ENCODE data around the gene ZP1.

ZP1 gene

DNA sequence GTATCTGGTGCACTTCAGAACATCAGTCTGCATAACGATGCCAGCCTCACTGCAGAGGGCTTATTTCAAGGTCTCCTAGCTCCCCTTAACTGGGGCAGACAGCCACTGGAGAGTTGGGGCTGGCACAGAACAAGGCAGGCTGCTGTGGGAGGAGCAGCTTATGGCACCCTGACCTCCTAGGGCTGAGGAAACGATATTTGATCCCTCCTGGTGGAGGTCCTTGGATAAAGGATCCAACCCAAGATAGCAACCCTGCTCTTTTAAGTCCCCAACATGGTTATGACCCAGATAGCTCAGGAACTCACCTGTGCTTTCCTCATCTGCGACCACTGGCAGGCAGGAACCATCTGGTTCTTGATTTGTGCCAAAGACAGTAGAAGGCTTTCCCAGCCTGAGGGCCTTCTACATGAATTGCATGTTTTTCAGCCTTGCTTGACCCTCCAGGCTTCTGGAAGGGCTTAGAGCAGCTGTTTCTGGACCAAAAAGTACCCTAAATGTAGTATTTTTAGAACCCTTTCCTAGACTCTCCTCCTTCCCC lies 49.4 kb downstream of the ZP1 start:
- peaks cover 17% of the 10 kb centered on the region for H3K4me1 ChIP-seq (ENCODE audit: insufficient read depth, insufficient read length)
- H3K9ac ChIP-seq (ENCODE audit: insufficient read length, low read depth): no peak overlapping the region
- no peak for DNase-seq (ENCODE audit: low read depth, low spot score)
- no peak overlapping the region for H3K4me3 ChIP-seq (ENCODE audit: insufficient read length, low read depth)
- TF ChIP-seq SUZ12 (IDR thresholded peaks at IDR 0.05; ENCODE audit: extremely low read depth, insufficient read depth, insufficient read length) (no peak), ZNF274 (IDR thresholded peaks at IDR 0.05; ENCODE audit: low read depth, low read length) (no peak), YY1 (IDR thresholded peaks at IDR 0.05; ENCODE audit: insufficient read depth, insufficient read length) (no peak)
- no peaks in the 10 kb centered on the region for H3K9me3 ChIP-seq (ENCODE audit: insufficient read depth, low read length)
- H3K36me3 ChIP-seq (ENCODE audit: insufficient read depth, insufficient read length, low read length): peaks cover 44% of the 10 kb centered on the region
- no peaks in the 10 kb centered on the region for H3K27me3 ChIP-seq (ENCODE audit: insufficient read depth, insufficient read length)

DNA sequence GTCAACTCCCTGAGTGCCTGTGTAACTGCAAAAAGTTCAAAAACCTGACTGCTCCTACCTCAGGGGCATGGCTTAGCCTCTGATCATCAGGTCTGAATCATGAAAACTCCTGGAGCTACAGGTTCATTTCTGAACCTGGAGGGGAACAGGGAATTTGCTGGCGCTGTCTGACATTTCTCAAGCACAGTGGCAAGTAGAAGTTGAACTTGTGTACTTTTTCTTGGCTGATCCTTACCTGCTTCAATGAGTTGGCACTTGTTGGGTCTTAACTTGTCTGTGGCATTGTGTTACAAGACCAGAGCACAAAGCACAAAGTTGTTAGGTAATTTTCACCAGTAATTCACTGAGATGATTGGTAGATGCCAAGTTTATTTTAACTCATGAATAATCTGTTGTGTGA lies 49.9 kb downstream of the ZP1 start:
- DNase-seq (ENCODE audit: low read depth, low spot score): no peak
- Histone ChIP-seq H3K9me3 (ENCODE audit: insufficient read depth, low read length) (no peaks in the 10 kb centered on the region), H3K27me3 (ENCODE audit: insufficient read depth, insufficient read length) (no peaks in the 10 kb centered on the region), H3K4me1 (ENCODE audit: insufficient read depth, insufficient read length) (peaks cover 17% of the 10 kb centered on the region), H3K4me3 (ENCODE audit: insufficient read length, low read depth) (no peak overlapping the region), H3K36me3 (ENCODE audit: insufficient read depth, insufficient read length, low read length) (peaks cover 49% of the 10 kb centered on the region), H3K9ac (ENCODE audit: insufficient read length, low read depth) (no peak overlapping the region)
- no peak for TF ChIP-seq YY1 (IDR thresholded peaks at IDR 0.05; ENCODE audit: insufficient read depth, insufficient read length)
- TF ChIP-seq ZNF274 (IDR thresholded peaks at IDR 0.05; ENCODE audit: low read depth, low read length): no peak
- TF ChIP-seq SUZ12 (IDR thresholded peaks at IDR 0.05; ENCODE audit: extremely low read depth, insufficient read depth, insufficient read length): no peak

GRCh38 chr11:60918251-60918938 lies 51.1 kb downstream of the ZP1 start:
- H3K4me1 ChIP-seq (ENCODE audit: insufficient read depth, insufficient read length): peaks cover 17% of the 10 kb centered on the region
- peaks cover 1% of the 10 kb centered on the region; the same call in 1 of the 2 replicates for H3K9me3 ChIP-seq (ENCODE audit: insufficient read depth, low read length)
- H3K9ac ChIP-seq (ENCODE audit: insufficient read length, low read depth): no peak overlapping the region
- TF ChIP-seq ZNF274 (IDR thresholded peaks at IDR 0.05; ENCODE audit: low read depth, low read length): no peak
- no peak for TF ChIP-seq SUZ12 (IDR thresholded peaks at IDR 0.05; ENCODE audit: extremely low read depth, insufficient read depth, insufficient read length)
- TF ChIP-seq YY1 (IDR thresholded peaks at IDR 0.05; ENCODE audit: insufficient read depth, insufficient read length): no peak
- no peak for DNase-seq (ENCODE audit: low read depth, low spot score)
- no peak overlapping the region for H3K4me3 ChIP-seq (ENCODE audit: insufficient read length, low read depth)
- H3K27me3 ChIP-seq (ENCODE audit: insufficient read depth, insufficient read length): no peaks in the 10 kb centered on the region
- peaks cover 60% of the 10 kb centered on the region for H3K36me3 ChIP-seq (ENCODE audit: insufficient read depth, insufficient read length, low read length)

GRCh38 chr11:60918939-60919265 lies 51.6 kb downstream of the ZP1 start:
- Histone ChIP-seq H3K9me3 (ENCODE audit: insufficient read depth, low read length) (peaks cover 6% of the 10 kb centered on the region; the same call in 1 of the 2 replicates), H3K9ac (ENCODE audit: insufficient read length, low read depth) (no peak overlapping the region), H3K4me1 (ENCODE audit: insufficient read depth, insufficient read length) (peaks cover 19% of the 10 kb centered on the region), H3K36me3 (ENCODE audit: insufficient read depth, insufficient read length, low read length) (peaks cover 63% of the 10 kb centered on the region), H3K4me3 (ENCODE audit: insufficient read length, low read depth) (no peak overlapping the region), H3K27me3 (ENCODE audit: insufficient read depth, insufficient read length) (no peaks in the 10 kb centered on the region)
- TF ChIP-seq YY1 (IDR thresholded peaks at IDR 0.05; ENCODE audit: insufficient read depth, insufficient read length) (no peak), ZNF274 (IDR thresholded peaks at IDR 0.05; ENCODE audit: low read depth, low read length) (no peak), SUZ12 (IDR thresholded peaks at IDR 0.05; ENCODE audit: extremely low read depth, insufficient read depth, insufficient read length) (no peak)
- no peak for DNase-seq (ENCODE audit: low read depth, low spot score)

GRCh38 chr11:60919320-60919719 lies 52.0 kb downstream of the ZP1 start:
- Histone ChIP-seq H3K9me3 (ENCODE audit: insufficient read depth, low read length) (peaks cover 7% of the 10 kb centered on the region; the same call in 1 of the 2 replicates), H3K36me3 (ENCODE audit: insufficient read depth, insufficient read length, low read length) (peaks cover 63% of the 10 kb centered on the region), H3K27me3 (ENCODE audit: insufficient read depth, insufficient read length) (no peaks in the 10 kb centered on the region), H3K9ac (ENCODE audit: insufficient read length, low read depth) (no peak overlapping the region), H3K4me1 (ENCODE audit: insufficient read depth, insufficient read length) (peaks cover 19% of the 10 kb centered on the region), H3K4me3 (ENCODE audit: insufficient read length, low read depth) (no peak overlapping the region)
- no peak for TF ChIP-seq SUZ12 (IDR thresholded peaks at IDR 0.05; ENCODE audit: extremely low read depth, insufficient read depth, insufficient read length)
- no peak for TF ChIP-seq YY1 (IDR thresholded peaks at IDR 0.05; ENCODE audit: insufficient read depth, insufficient read length)
- no peak for TF ChIP-seq ZNF274 (IDR thresholded peaks at IDR 0.05; ENCODE audit: low read depth, low read length)
- DNase-seq (ENCODE audit: low read depth, low spot score): no peak

DNA sequence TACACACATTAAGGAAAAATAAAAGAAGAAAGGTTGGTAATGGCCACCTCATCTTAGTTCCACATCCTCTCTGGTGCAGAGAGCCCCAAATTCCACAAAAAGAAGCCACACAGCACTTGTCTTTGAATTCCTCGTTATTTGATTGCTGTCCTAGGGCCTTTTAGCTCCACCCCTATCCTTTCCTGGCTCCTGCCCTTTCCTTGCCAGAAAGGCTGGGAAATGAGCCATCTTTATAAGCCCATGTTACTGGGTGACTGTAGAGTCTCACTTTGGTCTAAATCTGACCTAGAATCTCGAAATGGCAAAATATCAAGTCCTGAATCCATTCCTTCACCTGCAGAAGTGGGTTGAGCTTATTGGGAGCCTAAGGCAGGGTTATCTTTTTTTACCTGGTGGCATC lies 52.6 kb downstream of the ZP1 start:
- TF ChIP-seq ZNF274 (IDR thresholded peaks at IDR 0.05; ENCODE audit: low read depth, low read length) (no peak), YY1 (IDR thresholded peaks at IDR 0.05; ENCODE audit: insufficient read depth, insufficient read length) (no peak), SUZ12 (IDR thresholded peaks at IDR 0.05; ENCODE audit: extremely low read depth, insufficient read depth, insufficient read length) (no peak)
- H3K4me1 ChIP-seq (ENCODE audit: insufficient read depth, insufficient read length): peaks cover 18% of the 10 kb centered on the region
- H3K9ac ChIP-seq (ENCODE audit: insufficient read length, low read depth): no peak overlapping the region
- DNase-seq (ENCODE audit: low read depth, low spot score): no peak
- H3K9me3 ChIP-seq (ENCODE audit: insufficient read depth, low read length): peaks cover 7% of the 10 kb centered on the region; the same call in 1 of the 2 replicates
- no peak overlapping the region for H3K4me3 ChIP-seq (ENCODE audit: insufficient read length, low read depth)
- H3K27me3 ChIP-seq (ENCODE audit: insufficient read depth, insufficient read length): no peaks in the 10 kb centered on the region
- H3K36me3 ChIP-seq (ENCODE audit: insufficient read depth, insufficient read length, low read length): peaks cover 63% of the 10 kb centered on the region

GRCh38 chr11:60921259-60921658 lies 53.9 kb downstream of the ZP1 start:
- no peak for DNase-seq (ENCODE audit: low read depth, low spot score)
- H3K9me3 ChIP-seq (ENCODE audit: insufficient read depth, low read length): peaks cover 7% of the 10 kb centered on the region; the same call in 1 of the 2 replicates
- TF ChIP-seq SUZ12 (IDR thresholded peaks at IDR 0.05; ENCODE audit: extremely low read depth, insufficient read depth, insufficient read length) (no peak), YY1 (IDR thresholded peaks at IDR 0.05; ENCODE audit: insufficient read depth, insufficient read length) (no peak), ZNF274 (IDR thresholded peaks at IDR 0.05; ENCODE audit: low read depth, low read length) (no peak)
- no peak overlapping the region for H3K4me3 ChIP-seq (ENCODE audit: insufficient read length, low read depth)
- peaks cover 66% of the 10 kb centered on the region for H3K36me3 ChIP-seq (ENCODE audit: insufficient read depth, insufficient read length, low read length)
- peaks cover 14% of the 10 kb centered on the region for H3K4me1 ChIP-seq (ENCODE audit: insufficient read depth, insufficient read length)
- H3K27me3 ChIP-seq (ENCODE audit: insufficient read depth, insufficient read length): no peaks in the 10 kb centered on the region
- no peak overlapping the region for H3K9ac ChIP-seq (ENCODE audit: insufficient read length, low read depth)
